Vagina (tissue), 2 donors: Measurements from ENCODE around the gene VEZF1.

Source experiments
- POLR2A ChIP-seq, 2 donors: fragments of 450-650 bp; IDR thresholded peaks; one replicate each; pipeline ENCODE4 v1.6.1; 2017; ENCODE audit warnings: antibody characterized with exemption in 2 of 2, mild to moderate bottlenecking in 2 of 2, moderate library complexity in 2 of 2
- POLR2AphosphoS5 ChIP-seq, 2 donors: sonication (generic); formaldehyde crosslinking; IDR thresholded peaks; one replicate each; pipeline ENCODE4 v1.9.0; 2017; ENCODE audit warnings: antibody characterized with exemption in 2 of 2, mild to moderate bottlenecking in 2 of 2, low read depth in 1 of 2; ENCODE audit not compliant: insufficient read depth in 1 of 2
- TF ChIP-seq, protein P1 (sequence below), 3 experiments: fragments of 450-650 bp in 2 of 3; fragments of 200-600 bp in 1 of 3; sonication (generic) in 1 of 3; IDR thresholded peaks; one replicate each; pipeline ENCODE4 v1.5.1; 2017 to 2019; ENCODE audit warnings: antibody characterized with exemption in 3 of 3, mild to moderate bottlenecking in 2 of 3, moderate library complexity in 2 of 3

- TF ChIP-seq, protein P1, sequence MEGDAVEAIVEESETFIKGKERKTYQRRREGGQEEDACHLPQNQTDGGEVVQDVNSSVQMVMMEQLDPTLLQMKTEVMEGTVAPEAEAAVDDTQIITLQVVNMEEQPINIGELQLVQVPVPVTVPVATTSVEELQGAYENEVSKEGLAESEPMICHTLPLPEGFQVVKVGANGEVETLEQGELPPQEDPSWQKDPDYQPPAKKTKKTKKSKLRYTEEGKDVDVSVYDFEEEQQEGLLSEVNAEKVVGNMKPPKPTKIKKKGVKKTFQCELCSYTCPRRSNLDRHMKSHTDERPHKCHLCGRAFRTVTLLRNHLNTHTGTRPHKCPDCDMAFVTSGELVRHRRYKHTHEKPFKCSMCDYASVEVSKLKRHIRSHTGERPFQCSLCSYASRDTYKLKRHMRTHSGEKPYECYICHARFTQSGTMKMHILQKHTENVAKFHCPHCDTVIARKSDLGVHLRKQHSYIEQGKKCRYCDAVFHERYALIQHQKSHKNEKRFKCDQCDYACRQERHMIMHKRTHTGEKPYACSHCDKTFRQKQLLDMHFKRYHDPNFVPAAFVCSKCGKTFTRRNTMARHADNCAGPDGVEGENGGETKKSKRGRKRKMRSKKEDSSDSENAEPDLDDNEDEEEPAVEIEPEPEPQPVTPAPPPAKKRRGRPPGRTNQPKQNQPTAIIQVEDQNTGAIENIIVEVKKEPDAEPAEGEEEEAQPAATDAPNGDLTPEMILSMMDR (IDR thresholded peaks at IDR 0.05), result no peak
- TF ChIP-seq POLR2AphosphoS5 (IDR thresholded peaks at IDR 0.05; ENCODE audit: insufficient read depth in 1 of 2, low read depth in 1 of 2) (no peak), POLR2A (IDR thresholded peaks at IDR 0.05) (no peak)
Measured at GRCh38 chr17:57944908-57945307, 43.1 kb downstream of the VEZF1 start.
